Panc1 (cell line): Measurements from ENCODE around the gene SMIM36.

Source experiments
- POLR2AphosphoS5 ChIP-seq: IDR thresholded peaks from 2 replicates; pipeline ENCODE4 v1.6.1; 2012; ENCODE audit warnings: mild to moderate bottlenecking, low read depth, low read length, moderate library complexity
- SIN3A ChIP-seq: IDR thresholded peaks from 2 replicates; pipeline ENCODE4 v1.6.1; 2012; ENCODE audit warnings: low read depth, mild to moderate bottlenecking, low read length, moderate library complexity, borderline replicate concordance; ENCODE audit not compliant: insufficient read depth
- TCF7L2 ChIP-seq: IDR thresholded peaks from 2 replicates; pipeline ENCODE4 v1.6.1; 2011; ENCODE audit warnings: mild to moderate bottlenecking, low read depth, low read length, inconsistent platforms
- TF ChIP-seq, protein P1 (sequence below): fragments of 450-650 bp; IDR thresholded peaks from 2 replicates; pipeline ENCODE4 v1.5.1; 2017; ENCODE audit warnings: mild to moderate bottlenecking
- TF ChIP-seq, protein P2 (sequence below), 2 experiments: IDR thresholded peaks; 2 replicates each; pipeline ENCODE4 v1.6.1; 2011 to 2012; ENCODE audit warnings: low read depth in 2 of 2, control low read depth in 1 of 2, low read length in 1 of 2, mild to moderate bottlenecking in 1 of 2, moderate library complexity in 1 of 2; ENCODE audit not compliant: insufficient read depth in 1 of 2

DNA sequence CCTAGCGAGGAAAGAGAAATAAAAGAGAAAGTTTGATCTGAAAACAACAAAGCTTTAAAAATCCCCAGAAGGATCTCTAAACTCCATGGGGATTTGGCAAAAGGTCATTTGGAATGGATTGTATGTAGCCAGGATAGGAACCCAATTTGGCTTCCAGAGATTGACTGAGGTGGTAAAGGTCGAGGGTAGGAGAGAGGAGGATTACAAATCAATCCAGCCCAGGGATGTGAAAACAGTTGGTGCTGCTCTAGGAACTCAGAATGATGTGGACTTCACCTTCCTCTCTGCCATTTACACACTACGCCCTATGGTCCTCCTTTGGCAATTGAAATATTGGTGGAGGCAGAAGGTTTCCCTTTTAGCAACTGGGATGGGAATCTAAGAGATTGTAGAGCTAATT, 18.8 kb upstream of the SMIM36 start:
- TF ChIP-seq, protein P1, sequence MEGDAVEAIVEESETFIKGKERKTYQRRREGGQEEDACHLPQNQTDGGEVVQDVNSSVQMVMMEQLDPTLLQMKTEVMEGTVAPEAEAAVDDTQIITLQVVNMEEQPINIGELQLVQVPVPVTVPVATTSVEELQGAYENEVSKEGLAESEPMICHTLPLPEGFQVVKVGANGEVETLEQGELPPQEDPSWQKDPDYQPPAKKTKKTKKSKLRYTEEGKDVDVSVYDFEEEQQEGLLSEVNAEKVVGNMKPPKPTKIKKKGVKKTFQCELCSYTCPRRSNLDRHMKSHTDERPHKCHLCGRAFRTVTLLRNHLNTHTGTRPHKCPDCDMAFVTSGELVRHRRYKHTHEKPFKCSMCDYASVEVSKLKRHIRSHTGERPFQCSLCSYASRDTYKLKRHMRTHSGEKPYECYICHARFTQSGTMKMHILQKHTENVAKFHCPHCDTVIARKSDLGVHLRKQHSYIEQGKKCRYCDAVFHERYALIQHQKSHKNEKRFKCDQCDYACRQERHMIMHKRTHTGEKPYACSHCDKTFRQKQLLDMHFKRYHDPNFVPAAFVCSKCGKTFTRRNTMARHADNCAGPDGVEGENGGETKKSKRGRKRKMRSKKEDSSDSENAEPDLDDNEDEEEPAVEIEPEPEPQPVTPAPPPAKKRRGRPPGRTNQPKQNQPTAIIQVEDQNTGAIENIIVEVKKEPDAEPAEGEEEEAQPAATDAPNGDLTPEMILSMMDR, result no peak
- TF ChIP-seq SIN3A (no peak), POLR2AphosphoS5 (no peak), TCF7L2 (no peak)
- TF ChIP-seq, protein P2, sequence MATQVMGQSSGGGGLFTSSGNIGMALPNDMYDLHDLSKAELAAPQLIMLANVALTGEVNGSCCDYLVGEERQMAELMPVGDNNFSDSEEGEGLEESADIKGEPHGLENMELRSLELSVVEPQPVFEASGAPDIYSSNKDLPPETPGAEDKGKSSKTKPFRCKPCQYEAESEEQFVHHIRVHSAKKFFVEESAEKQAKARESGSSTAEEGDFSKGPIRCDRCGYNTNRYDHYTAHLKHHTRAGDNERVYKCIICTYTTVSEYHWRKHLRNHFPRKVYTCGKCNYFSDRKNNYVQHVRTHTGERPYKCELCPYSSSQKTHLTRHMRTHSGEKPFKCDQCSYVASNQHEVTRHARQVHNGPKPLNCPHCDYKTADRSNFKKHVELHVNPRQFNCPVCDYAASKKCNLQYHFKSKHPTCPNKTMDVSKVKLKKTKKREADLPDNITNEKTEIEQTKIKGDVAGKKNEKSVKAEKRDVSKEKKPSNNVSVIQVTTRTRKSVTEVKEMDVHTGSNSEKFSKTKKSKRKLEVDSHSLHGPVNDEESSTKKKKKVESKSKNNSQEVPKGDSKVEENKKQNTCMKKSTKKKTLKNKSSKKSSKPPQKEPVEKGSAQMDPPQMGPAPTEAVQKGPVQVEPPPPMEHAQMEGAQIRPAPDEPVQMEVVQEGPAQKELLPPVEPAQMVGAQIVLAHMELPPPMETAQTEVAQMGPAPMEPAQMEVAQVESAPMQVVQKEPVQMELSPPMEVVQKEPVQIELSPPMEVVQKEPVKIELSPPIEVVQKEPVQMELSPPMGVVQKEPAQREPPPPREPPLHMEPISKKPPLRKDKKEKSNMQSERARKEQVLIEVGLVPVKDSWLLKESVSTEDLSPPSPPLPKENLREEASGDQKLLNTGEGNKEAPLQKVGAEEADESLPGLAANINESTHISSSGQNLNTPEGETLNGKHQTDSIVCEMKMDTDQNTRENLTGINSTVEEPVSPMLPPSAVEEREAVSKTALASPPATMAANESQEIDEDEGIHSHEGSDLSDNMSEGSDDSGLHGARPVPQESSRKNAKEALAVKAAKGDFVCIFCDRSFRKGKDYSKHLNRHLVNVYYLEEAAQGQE (IDR thresholded peaks at IDR 0.05; ENCODE audit: insufficient read depth in 1 of 2, low read depth in 2 of 2, low read length in 1 of 2), result no peak
